ENCODE results near the gene GADD45GIP1. TPM values are rescaled to one million over a fixed set of nuclear protein-coding genes. Genes with fewer than 3 reads are reported as not detected.

Gene GADD45GIP1
- total and polyA plus RNA-seq, 8 donors = 6.0 to 37.4 (median 10.1) TPM

- ATAC-seq = no peak
These were observed 13.2 kb upstream of the GADD45GIP1 start for GRCh38 chr19:12970070-12970820.

GRCh38 chr19:12969292-12969988, 12.4 kb upstream of the GADD45GIP1 start, which contains the start of gene DAND5:
TSS of gene DAND5 (plus strand) at chr19:12969576. CDS start at chr19:12969661, 85 bp downstream.
- Histone ChIP-seq H3K4me1 (peaks cover 0 to 3% (median 0%) of the 10 kb centered on the region in 3 donors), H3K36me3 (no peaks in the 10 kb centered on the region), H3K9me3 (no peaks in the 10 kb centered on the region), H3K4me3 (no peak within 1 kb of the TSS), H3K27me3 (no peaks in the 10 kb centered on the region), H3K27ac (peak within 1 kb of the TSS in 1 of 4 donors; percentile 17)
- peak in 2 of 4 donors; percentile 40 to 42 for ATAC-seq
- TF ChIP-seq CTCF (IDR thresholded peaks at IDR 0.05) = no peak
- DNase-seq = peak in 2 of 6 donors; percentile 71 to 85
- WGBS, 2 donors = 28 to 35% methylated on average over 14 of the region's 14 CpGs
- no peak for FAIRE-seq
- intact Hi-C loops (cut with DNase I) = no loop called here

More at GRCh38 chr19:12970070-12970820, 13.2 kb upstream of the GADD45GIP1 start:
- 85% methylated on average over 7 of the region's 7 CpGs for WGBS, 2 donors
- Histone ChIP-seq H3K4me1 (peaks cover 0 to 3% (median 0%) of the 10 kb centered on the region in 3 donors), H3K36me3 (no peaks in the 10 kb centered on the region), H3K9me3 (no peaks in the 10 kb centered on the region), H3K27me3 (no peaks in the 10 kb centered on the region), H3K27ac (no peak overlapping the region), H3K4me3 (no peak overlapping the region)
- intact Hi-C loops (cut with DNase I) = loop anchor here in 1 of 3 donors (10.0 kb wide), 1 partner anchor 295 kb away; no protein-coding TSS in a partner anchor
- FAIRE-seq = no peak
- no peak for DNase-seq
- no peak for TF ChIP-seq CTCF (IDR thresholded peaks at IDR 0.05)

GRCh38 chr19:12967907-12968306, 10.9 kb upstream of the GADD45GIP1 start:
- DNase-seq (no peak), ATAC-seq (no peak), FAIRE-seq (no peak)
- 93% methylated on average over 5 of the region's 5 CpGs for WGBS, 2 donors
- intact Hi-C loops (cut with DNase I) = no loop called here
- Histone ChIP-seq H3K4me1 (peaks cover 0 to 3% (median 0%) of the 10 kb centered on the region in 3 donors), H3K27me3 (no peaks in the 10 kb centered on the region), H3K36me3 (no peaks in the 10 kb centered on the region), H3K4me3 (no peak overlapping the region), H3K9me3 (no peaks in the 10 kb centered on the region), H3K27ac (no peak overlapping the region)
- no peak for TF ChIP-seq CTCF (IDR thresholded peaks at IDR 0.05)

- WGBS, 2 donors = 41 to 47% methylated on average over 8 of the region's 8 CpGs
These were observed 8.8 kb upstream of the GADD45GIP1 start for GRCh38 chr19:12965812-12966135.

More at GRCh38 chr19:12965812-12966135, 8.8 kb upstream of the GADD45GIP1 start:
- no peaks in the 10 kb centered on the region for H3K9me3 ChIP-seq
- peaks cover 0 to 3% (median 0%) of the 10 kb centered on the region in 3 donors for H3K4me1 ChIP-seq
- FAIRE-seq = no peak
- no peak for ATAC-seq
- no peaks in the 10 kb centered on the region for H3K36me3 ChIP-seq
- no peak for TF ChIP-seq CTCF (IDR thresholded peaks at IDR 0.05)
- peak overlapping the region in 2 of 4 donors; percentile 37 to 49 for H3K4me3 ChIP-seq
- H3K27me3 ChIP-seq = no peaks in the 10 kb centered on the region
- intact Hi-C loops (cut with DNase I) = no loop called here
- peak overlapping the region; percentile 10 to 63 (median 24) for H3K27ac ChIP-seq
- no peak for DNase-seq

Measured in pancreas (tissue), 10 donors.